GM12878 (cell line): Measurements from ENCODE around the gene MTMR10. TPM values are rescaled to one million over a fixed set of nuclear protein-coding genes. Genes with fewer than 3 reads are reported as not detected.

Experiments used
- ATAC-seq: fragments of 200-7000 bp; cut with Tn5 transposase; 3 replicates; pipeline ENCODE4 v1.9.1; 2020; ENCODE audit warnings: mild to moderate bottlenecking, moderate library complexity
- BruUV-seq: library from RNA; stranded (reverse); fragments of 400-500 nt; replicated peaks from 2 replicates; lab custom pipeline; 2021; lab: Mats Ljungman, UMichigan
- CTCF ChIA-PET: fragments of 300-600 bp; sonication (Branson Sonifier 250); formaldehyde crosslinking; extraction: SDS; loops from one replicate; lab custom pipeline; 2021; ENCODE audit warnings: inconsistent platforms; lab: Yijun Ruan, JAX
- POLR2A ChIA-PET: fragments of 350-600 bp; formaldehyde crosslinking; extraction: SDS; loops from one replicate; lab custom pipeline; 2021; ENCODE audit warnings: inconsistent platforms; lab: Charles Lee
- RAD21 ChIA-PET: fragments of 300-600 bp; sonication (Branson Sonifier 250); formaldehyde crosslinking; loops from one replicate; lab custom pipeline; 2023; ENCODE audit warnings: antibody characterized with exemption; ENCODE audit not compliant: unreplicated experiment; lab: Charles Lee
- SMC1A ChIA-PET: fragments of 300-600 bp; sonication (Branson Sonifier 250); formaldehyde crosslinking; loops from one replicate; lab custom pipeline; 2023; ENCODE audit not compliant: unreplicated experiment, uncharacterized antibody; lab: Charles Lee
- DNase-seq: peaks from one replicate; pipeline ENCODE4 v3.0.0-alpha.2; 2011; ENCODE audit warnings: low read depth, low spot score
- FAIRE-seq: peaks from 3 replicates; lab custom pipeline; 2011; peaks lifted over from hg19 to GRCh38; lab: Jason Lieb, UNC
- H2AFZ ChIP-seq: 2 replicates; pipeline ENCODE4 v1.6.0; 2011; ENCODE audit warnings: low read depth, low read length, control low read depth; ENCODE audit not compliant: control insufficient read depth
- H3K27ac ChIP-seq: 2 replicates; pipeline ENCODE4 v1.5.1; 2011; ENCODE audit warnings: control low read depth; ENCODE audit not compliant: control insufficient read depth, insufficient read depth
- H3K27me3 ChIP-seq, 2 experiments: replicated peaks in 1 of 2; 2 replicates each; pipeline versions ENCODE4 v1.6.0 to v1.6.1; 2011; ENCODE audit warnings: low read length in 1 of 2; ENCODE audit not compliant: control insufficient read depth in 2 of 2, insufficient read depth in 2 of 2
- H3K36me3 ChIP-seq, 2 experiments: 2 replicates each; pipeline ENCODE4 v1.5.1; 2011; ENCODE audit warnings: low read length in 1 of 2; ENCODE audit not compliant: control insufficient read depth in 2 of 2, insufficient read depth in 2 of 2
- H3K4me1 ChIP-seq: 2 replicates; pipeline ENCODE4 v1.6.1; 2011; ENCODE audit warnings: mild to moderate bottlenecking, low read length, moderate library complexity, mixed read lengths; ENCODE audit not compliant: control insufficient read depth, insufficient read depth
- H3K4me2 ChIP-seq: 2 replicates; pipeline ENCODE4 v1.6.0; 2011; ENCODE audit warnings: control low read depth; ENCODE audit not compliant: control insufficient read depth, insufficient read depth
- H3K4me3 ChIP-seq: fragments of 200-600 bp; sonication (generic); 2 replicates; pipeline ENCODE4 v1.5.1; 2016
- H3K79me2 ChIP-seq: 2 replicates; pipeline ENCODE4 v1.6.0; 2011; ENCODE audit warnings: low read length; ENCODE audit not compliant: control insufficient read depth, insufficient read depth
- H3K9ac ChIP-seq: 2 replicates; pipeline ENCODE4 v1.8.0; 2011; ENCODE audit warnings: low read length, control low read depth, mixed read lengths; ENCODE audit not compliant: control insufficient read depth, insufficient read depth
- H3K9me3 ChIP-seq: replicated peaks from 3 replicates; pipeline ENCODE4 v1.5.1; 2011; ENCODE audit warnings: mild to moderate bottlenecking, low read length; ENCODE audit not compliant: control insufficient read depth, insufficient read depth
- H4K20me1 ChIP-seq: 2 replicates; pipeline ENCODE4 v1.6.0; 2011; ENCODE audit not compliant: control insufficient read depth, insufficient read depth
- ASH2L ChIP-seq: fragments of 300-600, 200-600 bp; sonication (generic); IDR thresholded peaks from 2 replicates; pipeline ENCODE4 v1.6.1; 2017; ENCODE audit warnings: low read depth, mild to moderate bottlenecking, borderline replicate concordance
- EED ChIP-seq: sonication (generic); IDR thresholded peaks from 2 replicates; pipeline ENCODE4 v1.6.1; 2016; ENCODE audit warnings: antibody characterized with exemption, low read depth
- IRF5 ChIP-seq: fragments of 450-650 bp; IDR thresholded peaks from 2 replicates; pipeline ENCODE4 v1.6.1; 2017; ENCODE audit warnings: borderline replicate concordance
- MEF2A ChIP-seq: IDR thresholded peaks from 2 replicates; pipeline ENCODE4 v1.6.1; 2011; ENCODE audit warnings: low read depth, mild to moderate bottlenecking, low read length, moderate library complexity; ENCODE audit not compliant: insufficient read depth
- MTA2 ChIP-seq: fragments of 450-650 bp; IDR thresholded peaks from 2 replicates; pipeline ENCODE4 v1.6.1; 2016; ENCODE audit warnings: low read depth, mild to moderate bottlenecking, moderate library complexity
- NFYB ChIP-seq: IDR thresholded peaks from 2 replicates; pipeline ENCODE4 v1.6.1; 2011; ENCODE audit warnings: low read depth, mild to moderate bottlenecking, low read length, improper control_type of control experiment, moderate library complexity; ENCODE audit not compliant: insufficient read depth
- PRDM15 ChIP-seq: fragments of 450-650 bp; formaldehyde crosslinking; IDR thresholded peaks from 2 replicates; pipeline ENCODE4 v1.4.0; 2020; ENCODE audit warnings: mild to moderate bottlenecking, moderate library complexity
- SMARCA5 ChIP-seq: fragments of 450-650 bp; IDR thresholded peaks from 2 replicates; pipeline ENCODE4 v1.6.1; 2017; ENCODE audit warnings: mild to moderate bottlenecking
- SP1 ChIP-seq: IDR thresholded peaks from one replicate; pipeline ENCODE4 v1.6.1; 2011; ENCODE audit warnings: low read depth, low read length
- TBL1XR1 ChIP-seq: IDR thresholded peaks from 2 replicates; pipeline ENCODE4 v1.6.1; 2012; ENCODE audit warnings: low read depth, low read length, improper control_type of control experiment
- USF1 ChIP-seq: IDR thresholded peaks from 2 replicates; pipeline ENCODE4 v1.6.1; 2011; ENCODE audit warnings: borderline replicate concordance, low read depth, mild to moderate bottlenecking, moderate library complexity, mixed read lengths, low read length; ENCODE audit not compliant: insufficient read depth; ENCODE audit errors: extremely low read length
- ZNF217 ChIP-seq: fragments of 450-650 bp; IDR thresholded peaks from 2 replicates; pipeline ENCODE4 v1.6.1; 2017; ENCODE audit warnings: antibody characterized with exemption, mild to moderate bottlenecking
- ZNF687 ChIP-seq: fragments of 450-650 bp; IDR thresholded peaks from 2 replicates; pipeline ENCODE4 v1.6.1; 2017; ENCODE audit warnings: mild to moderate bottlenecking, moderate library complexity
- WGBS: methylation state at CpG from one replicate; pipeline ENCODE4 v1.1.6; 2016; ENCODE audit warnings: low lambda C conversion rate; ENCODE audit not compliant: insufficient replicate concordance, insufficient coverage; ENCODE audit errors: missing lambda C conversion rate; 5-methylcytosine and 5-hydroxymethylcytosine counted together
- in situ Hi-C: fragments of 300-500 bp; cut with MboI; formaldehyde crosslinking; loops from 9 replicates; pipeline ENCODE4 v1.14.3; 2018; ENCODE audit warnings: mixed read lengths
- intact Hi-C: fragments of 100-400 bp; cut with micrococcal nuclease; formaldehyde crosslinking; loops from one replicate; pipeline ENCODE4 v1.14.2; 2022; ENCODE audit not compliant: unreplicated experiment
- polyA plus RNA-seq, 11 experiments: library from polyadenylated mRNA; depleted of rRNA in 4 of 11; unstranded in 6 of 11; stranded (reverse) in 5 of 11; fragments of >200 nt; fragmentation: Nextera tagmentation in 4 of 11; fragmentation: Illumina TruSeq in 1 of 11; extraction: Ambion mirVana in 4 of 11; extraction: Trizol in 1 of 11; gene quantifications; 1 replicate in 1 of 11; 2 replicates in 10 of 11; pipeline versions ENCODE4 v1.2.1 to v1.2.3, GENCODE V29; 2011 to 2016; ENCODE audit warnings: inconsistent platforms in 2 of 11, missing spikeins in 2 of 11, low read depth in 1 of 11
- total RNA-seq, 4 experiments: library from RNA; depleted of rRNA in 3 of 4; stranded (reverse); fragments of >200 nt in 3 of 4; fragmentation: Illumina TruSeq in 1 of 4; extraction: Trizol in 1 of 4; gene quantifications; 2 replicates each; pipeline versions ENCODE4 v1.2.1 to v1.2.3, GENCODE V29; 2013 to 2021

Gene MTMR10
- total and polyA plus RNA-seq, 10 of the 15 experiments (the other 5 are each of a cell fraction or from before 2014, with no cell fraction given): 1.9 to 13.6 (median 8.9) TPM

GRCh38 chr15:30973379-30973778 is 18.0 kb downstream of the MTMR10 start (continued):
- TF ChIP-seq IRF5 (no peak), EED (no peak), PRDM15 (no peak)

- H3K4me1 ChIP-seq: peaks cover 14% of the 10 kb centered on the region; the same call in 1 of the 2 replicates
- no peaks in the 10 kb centered on the region for H4K20me1 ChIP-seq
- ChIA-PET POLR2A (no interaction called here), CTCF (interaction anchor here (1.3 kb wide), 1 partner anchor 111 kb away, joined by 3 read pairs; no protein-coding TSS in a partner anchor), RAD21 (no interaction called here), SMC1A (interaction anchor here (1.3 to 4.5 kb wide), 3 partner anchors 13 to 44 kb away, joined by 4 to 22 read pairs (median 5); no protein-coding TSS in a partner anchor)
- in situ Hi-C loops (no loop called here), intact Hi-C loops (loop anchor here (5.0 kb wide), 1 partner anchor 47 kb away; no protein-coding TSS in a partner anchor)
- no peak for FAIRE-seq
- ATAC-seq: no peak
- BruUV-seq: no TSS peak
- H2AFZ ChIP-seq: no peak overlapping the region
- no peaks in the 10 kb centered on the region for H3K27me3 ChIP-seq
- no peak overlapping the region for H3K4me2 ChIP-seq
- H3K4me3 ChIP-seq: no peak overlapping the region
- no peak for DNase-seq
- H3K27ac ChIP-seq: no peak overlapping the region
- 100% methylated on average over 2 of the region's 2 CpGs for WGBS
- no peaks in the 10 kb centered on the region for H3K79me2 ChIP-seq
- H3K9me3 ChIP-seq: no peaks in the 10 kb centered on the region
- no peak overlapping the region for H3K9ac ChIP-seq
- peaks cover 2 to 3% of the 10 kb centered on the region in 2 experiments; a peak in 2 of 4 replicates for H3K36me3 ChIP-seq
- no peak for TF ChIP-seq ASH2L
- TF ChIP-seq TBL1XR1: no peak
- TF ChIP-seq NFYB: no peak
- TF ChIP-seq MTA2: no peak
- no peak for TF ChIP-seq MEF2A
- TF ChIP-seq SP1: no peak
- no peak for TF ChIP-seq USF1
- TF ChIP-seq SMARCA5: no peak
- TF ChIP-seq ZNF217: no peak
- no peak for TF ChIP-seq ZNF687
Measured at GRCh38 chr15:30969724-30970123, 21.7 kb downstream of the MTMR10 start.
